GM23248 (cell line): ENCODE measurements around the gene ZNF394. TPM values are rescaled to one million over a fixed set of nuclear protein-coding genes. Genes with fewer than 3 reads are reported as not detected.

ENCODE experiments used
- DNase-seq: peaks from one replicate; pipeline ENCODE4 v3.0.0-alpha.2; 2015
- H2AFZ ChIP-seq: fragments of 200-600 bp; sonication (generic); 2 replicates; pipeline ENCODE4 v1.6.1; 2016; ENCODE audit warnings: antibody characterized with exemption
- H3F3A ChIP-seq: fragments of 200-600 bp; sonication (generic); 2 replicates; pipeline ENCODE4 v1.6.1; 2016; ENCODE audit warnings: mild to moderate bottlenecking, antibody characterized with exemption, mixed run types; ENCODE audit not compliant: insufficient read depth
- H3K27ac ChIP-seq: fragments of 200-600 bp; sonication (generic); 2 replicates; pipeline ENCODE4 v1.5.1; 2016; ENCODE audit warnings: mild to moderate bottlenecking
- H3K27me3 ChIP-seq: fragments of 200-600 bp; sonication (generic); replicated peaks from 2 replicates; pipeline ENCODE4 v1.6.1; 2016; ENCODE audit warnings: mild to moderate bottlenecking; ENCODE audit not compliant: insufficient read depth
- H3K36me3 ChIP-seq: fragments of 200-600 bp; sonication (generic); 2 replicates; pipeline ENCODE4 v1.6.1; 2016; ENCODE audit warnings: low read depth, mild to moderate bottlenecking
- H3K4me1 ChIP-seq: fragments of 200-600 bp; sonication (generic); 2 replicates; pipeline ENCODE4 v1.6.1; 2016; ENCODE audit warnings: mild to moderate bottlenecking; ENCODE audit not compliant: insufficient read depth
- H3K4me2 ChIP-seq: fragments of 200-600 bp; sonication (generic); one replicate; pipeline ENCODE4 v1.6.1; 2016; ENCODE audit warnings: mild to moderate bottlenecking; ENCODE audit not compliant: unreplicated experiment
- H3K4me3 ChIP-seq: fragments of 200-600 bp; sonication (generic); 2 replicates; pipeline ENCODE4 v1.5.1; 2016; ENCODE audit warnings: mild to moderate bottlenecking
- H3K79me2 ChIP-seq: fragments of 200-600 bp; sonication (generic); 2 replicates; pipeline ENCODE4 v1.6.1; 2016; ENCODE audit warnings: mild to moderate bottlenecking; ENCODE audit not compliant: insufficient read depth
- H3K9ac ChIP-seq: fragments of 200-600 bp; sonication (generic); 2 replicates; pipeline ENCODE4 v1.6.1; 2016; ENCODE audit warnings: mild to moderate bottlenecking
- H3K9me2 ChIP-seq: fragments of 200-600 bp; sonication (generic); 2 replicates; pipeline ENCODE4 v1.6.1; 2016; ENCODE audit warnings: mixed run types, mild to moderate bottlenecking, moderate library complexity; ENCODE audit not compliant: insufficient read depth
- H3K9me3 ChIP-seq: fragments of 200-600 bp; sonication (generic); one replicate; pipeline ENCODE4 v1.6.1; 2017; ENCODE audit warnings: low read depth
- H4K20me1 ChIP-seq: fragments of 200-600 bp; sonication (generic); 2 replicates; pipeline ENCODE4 v1.6.0; 2016; ENCODE audit not compliant: insufficient read depth
- EZH2 ChIP-seq: fragments of 200-600 bp; sonication (generic); IDR thresholded peaks from 2 replicates; pipeline ENCODE4 v1.6.1; 2018; ENCODE audit warnings: antibody characterized with exemption, mild to moderate bottlenecking; ENCODE audit not compliant: insufficient read depth, poor library complexity, severe bottlenecking
- EZH2phosphoT487 ChIP-seq: fragments of 200-600 bp; sonication (generic); IDR thresholded peaks from 2 replicates; pipeline ENCODE4 v1.6.1; 2018; ENCODE audit warnings: antibody characterized with exemption, moderate library complexity, mild to moderate bottlenecking, low read depth; ENCODE audit not compliant: insufficient read depth
- WGBS, 2 experiments: methylation state at CpG; one replicate each; pipeline ENCODE4 v1.1.6; 2015 to 2017; ENCODE audit warnings: low lambda C conversion rate in 2 of 2, low coverage in 1 of 2; ENCODE audit errors: missing lambda C conversion rate in 2 of 2; 5-methylcytosine and 5-hydroxymethylcytosine counted together
- in situ Hi-C: fragments of 300-500 bp; cut with MboI; formaldehyde crosslinking; loops from 2 replicates; pipeline ENCODE4 v1.15.0; 2020
- polyA plus RNA-seq: library from polyadenylated mRNA; unstranded; fragments of >200 nt; fragmentation: Nextera tagmentation; extraction: Ambion mirVana; gene quantifications from 2 replicates; pipeline ENCODE4 v1.2.1, GENCODE V29; 2016
- total RNA-seq: library from RNA; depleted of rRNA; stranded (reverse); fragments of >200 nt; shearing (Covaris generic); gene quantifications from 2 replicates; pipeline ENCODE4 v1.2.3, GENCODE V29; 2014; rRNA removed

The ZNF394 gene
- total and polyA plus RNA-seq, 2 experiments from 2014 or later: 16.8 to 24.3 TPM

- Histone ChIP-seq H3K27ac (no peak overlapping the region), H3K79me2 (peaks cover 6% of the 10 kb centered on the region; the same call in 1 of the 2 replicates), H3K9me2 (no peaks in the 10 kb centered on the region), H3K36me3 (peaks cover 10% of the 10 kb centered on the region), H3K4me1 (no peaks in the 10 kb centered on the region), H3F3A (no peaks in the 10 kb centered on the region), H3K27me3 (no peaks in the 10 kb centered on the region), H3K9me3 (no peaks in the 10 kb centered on the region), H2AFZ (no peak overlapping the region), H3K4me3 (no peak overlapping the region), H3K4me2 (no peak overlapping the region), H4K20me1 (no peaks in the 10 kb centered on the region), H3K9ac (no peak overlapping the region)
- in situ Hi-C loops: no loop called here
- no peak for TF ChIP-seq EZH2phosphoT487
- no peak for TF ChIP-seq EZH2
- 86 to 87% methylated on average over 5 of the region's 5 CpGs for WGBS, 2 experiments
- no peak for DNase-seq
Measured at GRCh38 chr7:99449326-99449725, 50.8 kb downstream of the ZNF394 start.

- Histone ChIP-seq H3K9ac (no peak overlapping the region), H3K4me2 (no peak overlapping the region), H3K4me3 (no peak overlapping the region), H3K9me3 (no peaks in the 10 kb centered on the region), H4K20me1 (no peaks in the 10 kb centered on the region), H3K4me1 (no peaks in the 10 kb centered on the region), H3F3A (no peaks in the 10 kb centered on the region), H3K27me3 (no peaks in the 10 kb centered on the region), H3K27ac (no peak overlapping the region), H3K36me3 (peaks cover 10% of the 10 kb centered on the region), H2AFZ (no peak overlapping the region), H3K9me2 (no peaks in the 10 kb centered on the region), H3K79me2 (peaks cover 8% of the 10 kb centered on the region)
- TF ChIP-seq EZH2 (no peak), EZH2phosphoT487 (no peak)
- 86 to 92% methylated on average over 8 to 10 of the region's 10 CpGs for WGBS, 2 experiments
- no peak for DNase-seq
- in situ Hi-C loops: no loop called here
Measured at GRCh38 chr7:99448855-99449254, 51.2 kb downstream of the ZNF394 start.

- H3K36me3 ChIP-seq: peaks cover 11% of the 10 kb centered on the region
- H3K4me2 ChIP-seq: no peak overlapping the region
- in situ Hi-C loops: no loop called here
- DNase-seq: no peak
- TF ChIP-seq EZH2 (no peak), EZH2phosphoT487 (no peak)
- no peaks in the 10 kb centered on the region for H3K9me3 ChIP-seq
- no peaks in the 10 kb centered on the region for H3K9me2 ChIP-seq
- no peak overlapping the region for H2AFZ ChIP-seq
- no peak overlapping the region for H3K27ac ChIP-seq
- H3K27me3 ChIP-seq: no peaks in the 10 kb centered on the region
- H3K9ac ChIP-seq: no peak overlapping the region
- 93 to 95% methylated on average over 10 of the region's 10 CpGs for WGBS, 2 experiments
- H4K20me1 ChIP-seq: no peaks in the 10 kb centered on the region
- peaks cover 15% of the 10 kb centered on the region for H3K79me2 ChIP-seq
- no peak overlapping the region for H3K4me3 ChIP-seq
- H3K4me1 ChIP-seq: no peaks in the 10 kb centered on the region
- no peaks in the 10 kb centered on the region for H3F3A ChIP-seq
Measured at GRCh38 chr7:99447943-99448342, 52.1 kb downstream of the ZNF394 start.

- Histone ChIP-seq H3K9me3 (no peaks in the 10 kb centered on the region), H3K9ac (no peak overlapping the region), H4K20me1 (no peaks in the 10 kb centered on the region), H3K27me3 (no peaks in the 10 kb centered on the region), H3K36me3 (peaks cover 16% of the 10 kb centered on the region), H2AFZ (no peak overlapping the region), H3F3A (no peaks in the 10 kb centered on the region), H3K27ac (no peak overlapping the region), H3K9me2 (no peaks in the 10 kb centered on the region), H3K79me2 (peaks cover 26% of the 10 kb centered on the region), H3K4me3 (no peak overlapping the region), H3K4me1 (no peaks in the 10 kb centered on the region), H3K4me2 (no peak overlapping the region)
- TF ChIP-seq EZH2 (no peak), EZH2phosphoT487 (no peak)
- in situ Hi-C loops: no loop called here
- no peak for DNase-seq
- WGBS, 2 experiments: 85 to 95% methylated on average over 4 of the region's 4 CpGs
Measured at GRCh38 chr7:99446096-99446495, 54.0 kb downstream of the ZNF394 start.

Other genes starting within 250 kb of the ZNF394 start
- not detected in 2 replicates for gene MYH16, start 227.4 kb downstream of the ZNF394 start, total RNA-seq
- gene MYH16, start 227.4 kb downstream of the ZNF394 start, polyA plus RNA-seq: not detected in 2 replicates
- 155 and 209 TPM in 2 replicates for gene ARPC1A, start 174.4 kb downstream of the ZNF394 start, total RNA-seq
- 294 and 312 TPM in 2 replicates for gene ARPC1A, start 174.4 kb downstream of the ZNF394 start, polyA plus RNA-seq
- gene ARPC1B, start 125.6 kb downstream of the ZNF394 start, total RNA-seq: 485 and 630 TPM in 2 replicates
- 599 and 639 TPM in 2 replicates for gene ARPC1B, start 125.6 kb downstream of the ZNF394 start, polyA plus RNA-seq
- gene PDAP1, start 91.7 kb downstream of the ZNF394 start, total RNA-seq: 91.3 and 141 TPM in 2 replicates
- 91.0 and 95.5 TPM in 2 replicates for gene PDAP1, start 91.7 kb downstream of the ZNF394 start, polyA plus RNA-seq
- gene BUD31, start 91.3 kb downstream of the ZNF394 start, total RNA-seq: 71.8 and 79.4 TPM in 2 replicates
- gene BUD31, start 91.3 kb downstream of the ZNF394 start, polyA plus RNA-seq: 316 and 318 TPM in 2 replicates
- 5.2 and 13.7 TPM in 2 replicates for gene PTCD1, start 61.5 kb downstream of the ZNF394 start, total RNA-seq
- gene PTCD1, start 61.5 kb downstream of the ZNF394 start, polyA plus RNA-seq: 2.6 and 2.8 TPM in 2 replicates
- gene CPSF4, start 61.3 kb downstream of the ZNF394 start, total RNA-seq: 21.2 and 44.9 TPM in 2 replicates
- gene CPSF4, start 61.3 kb downstream of the ZNF394 start, polyA plus RNA-seq: 16.4 and 19.5 TPM in 2 replicates
- 1,746 and 2,237 TPM in 2 replicates for gene ATP5MF, start 34.1 kb downstream of the ZNF394 start, total RNA-seq
- 719 and 722 TPM in 2 replicates for gene ATP5MF, start 34.1 kb downstream of the ZNF394 start, polyA plus RNA-seq
- 2.8 and 8.5 TPM in 2 replicates for gene ZNF789, start 27.4 kb downstream of the ZNF394 start, total RNA-seq
- gene ZNF789, start 27.4 kb downstream of the ZNF394 start, polyA plus RNA-seq: 4.5 and 5.3 TPM in 2 replicates
- 10.7 and 12.0 TPM in 2 replicates for gene ZKSCAN5, start 4.4 kb upstream of the ZNF394 start, total RNA-seq
- gene ZKSCAN5, start 4.4 kb upstream of the ZNF394 start, polyA plus RNA-seq: 6.3 and 6.4 TPM in 2 replicates
- 6.2 and 9.2 TPM in 2 replicates for gene FAM200A, start 51.8 kb upstream of the ZNF394 start, total RNA-seq
- 6.2 and 8.2 TPM in 2 replicates for gene FAM200A, start 51.8 kb upstream of the ZNF394 start, polyA plus RNA-seq
- gene ZNF655, start 58.4 kb upstream of the ZNF394 start, total RNA-seq: 54.6 and 70.0 TPM in 2 replicates
- gene ZNF655, start 58.4 kb upstream of the ZNF394 start, polyA plus RNA-seq: 36.5 and 37.2 TPM in 2 replicates
- not detected in 2 replicates for gene TMEM225B, start 98.0 kb upstream of the ZNF394 start, total RNA-seq
- 0.24 and 0.44 TPM in 2 replicates for gene TMEM225B, start 98.0 kb upstream of the ZNF394 start, polyA plus RNA-seq
- gene ZSCAN25, start 116.7 kb upstream of the ZNF394 start, total RNA-seq: 7.2 and 9.7 TPM in 2 replicates
- 6.4 and 6.5 TPM in 2 replicates for gene ZSCAN25, start 116.7 kb upstream of the ZNF394 start, polyA plus RNA-seq
- not detected in 2 replicates for gene CYP3A5, start 179.7 kb upstream of the ZNF394 start, total RNA-seq
- gene CYP3A5, start 179.7 kb upstream of the ZNF394 start, polyA plus RNA-seq: 0.26 and 0.33 TPM in 2 replicates
- gene CYP3A7, start 234.9 kb upstream of the ZNF394 start, total RNA-seq: not detected in 2 replicates
- gene CYP3A7, start 234.9 kb upstream of the ZNF394 start, polyA plus RNA-seq: not detected in 2 replicates